HG02571 (cell line): ENCODE data around the gene MCC.

Source experiments
- ATAC-seq: cut with Tn5 transposase; IDR thresholded peaks from one replicate; pipeline ENCODE4 v1.9.1; 2021; ENCODE audit warnings: mild to moderate bottlenecking, moderate library complexity; ENCODE audit not compliant: unreplicated experiment

MCC gene

GRCh38 chr5:113253037-113253436 is 235.2 kb downstream of the MCC start:
- no peak for ATAC-seq

GRCh38 chr5:113252066-113252465 is 236.2 kb downstream of the MCC start:
- ATAC-seq: no peak

- ATAC-seq: no peak
Observed at GRCh38 chr5:113250341-113250953, 237.8 kb downstream of the MCC start.

- no peak for ATAC-seq
Observed at GRCh38 chr5:113249206-113249605, 239.0 kb downstream of the MCC start.

GRCh38 chr5:113246361-113246870 is 241.8 kb downstream of the MCC start:
- no peak for ATAC-seq

GRCh38 chr5:113245427-113246225 is 242.6 kb downstream of the MCC start:
- no peak for ATAC-seq

- no peak for ATAC-seq
Observed at GRCh38 chr5:113244966-113245365, 243.3 kb downstream of the MCC start.

GRCh38 chr5:113243349-113243664 is 244.9 kb downstream of the MCC start:
- ATAC-seq: no peak

- no peak for ATAC-seq
Observed at GRCh38 chr5:113242481-113243348, 245.5 kb downstream of the MCC start.

- ATAC-seq: no peak
Observed at GRCh38 chr5:113240951-113241726, 247.1 kb downstream of the MCC start.

GRCh38 chr5:113240032-113240431 is 248.2 kb downstream of the MCC start:
- ATAC-seq: no peak

- ATAC-seq: no peak
Observed at GRCh38 chr5:113237893-113238292, 250.4 kb downstream of the MCC start.

GRCh38 chr5:113236536-113237288 is 251.5 kb downstream of the MCC start:
- ATAC-seq: no peak

- no peak for ATAC-seq
Observed at GRCh38 chr5:113235884-113236283, 252.4 kb downstream of the MCC start.

GRCh38 chr5:113234546-113234945 is 253.7 kb downstream of the MCC start:
- no peak for ATAC-seq

GRCh38 chr5:113233606-113234005 is 254.6 kb downstream of the MCC start:
- ATAC-seq: no peak

GRCh38 chr5:113232667-113233066 is 255.6 kb downstream of the MCC start:
- no peak for ATAC-seq

GRCh38 chr5:113232221-113232620 is 256.0 kb downstream of the MCC start:
- no peak for ATAC-seq

GRCh38 chr5:113231653-113232000 is 256.6 kb downstream of the MCC start:
- no peak for ATAC-seq
